WTC11 (cell line): Measurements from ENCODE around the gene LY6G5B. TPM values are rescaled to one million over a fixed set of nuclear protein-coding genes. Genes with fewer than 3 reads are reported as not detected.

ENCODE experiments used
- ATAC-seq: fragments of 200-7000 bp; cut with Tn5 transposase; 2 replicates; pipeline ENCODE4 v1.10.0; 2021; ENCODE audit warnings: mild to moderate bottlenecking, moderate library complexity
- CTCF ChIA-PET: fragments of 300-600 bp; sonication (Branson Sonifier 250); formaldehyde crosslinking; loops from one replicate; lab custom pipeline; 2021; ENCODE audit warnings: antibody characterized with exemption; lab: Charles Lee
- POLR2A ChIA-PET: fragments of 350-600 bp; sonication (Branson Sonifier 250); formaldehyde crosslinking; loops from one replicate; lab custom pipeline; 2021; ENCODE audit warnings: antibody characterized with exemption; lab: Charles Lee
- DNase-seq: peaks from one replicate; pipeline ENCODE4 v3.0.0; 2021; ENCODE audit warnings: low spot score
- H3K27ac Mint-ChIP-seq: 2 replicates; pipeline ENCODE4 v1.8.0; 2021; ENCODE audit warnings: mixed read lengths
- H3K27me3 Mint-ChIP-seq: 2 replicates; pipeline ENCODE4 v1.8.0; 2021; ENCODE audit warnings: low read depth, mild to moderate bottlenecking, moderate library complexity, mixed read lengths
- H3K36me3 Mint-ChIP-seq: 2 replicates; pipeline ENCODE4 v1.8.0; 2021; ENCODE audit warnings: mixed read lengths
- H3K4me1 Mint-ChIP-seq: 2 replicates; pipeline ENCODE4 v1.8.0; 2022; ENCODE audit warnings: mixed read lengths
- H3K4me3 Mint-ChIP-seq: 2 replicates; pipeline ENCODE4 v1.8.0; 2021; ENCODE audit warnings: mild to moderate bottlenecking, moderate library complexity, mixed read lengths
- H3K9me3 Mint-ChIP-seq: 2 replicates; pipeline ENCODE4 v1.8.0; 2021; ENCODE audit warnings: mixed read lengths
- CREB1 ChIP-seq: sonication (generic); formaldehyde crosslinking; IDR thresholded peaks from 2 replicates; pipeline ENCODE4 v1.8.0; 2023; ENCODE audit warnings: mild to moderate bottlenecking, missing genetic modification reagents
- CREM ChIP-seq: sonication (generic); formaldehyde crosslinking; IDR thresholded peaks from 2 replicates; pipeline ENCODE4 v1.8.1; 2022; ENCODE audit warnings: mild to moderate bottlenecking, missing genetic modification reagents, moderate library complexity
- ELF4 ChIP-seq: sonication (generic); formaldehyde crosslinking; IDR thresholded peaks from 2 replicates; pipeline ENCODE4 v1.8.1; 2022; ENCODE audit warnings: low read depth, mild to moderate bottlenecking, moderate library complexity, missing genetic modification reagents
- FOXK1 ChIP-seq: sonication (generic); formaldehyde crosslinking; IDR thresholded peaks from 2 replicates; pipeline ENCODE4 v1.8.0; 2022; ENCODE audit warnings: mild to moderate bottlenecking, moderate library complexity, missing genetic modification reagents
- GABPB1 ChIP-seq: sonication (generic); formaldehyde crosslinking; IDR thresholded peaks from 2 replicates; pipeline ENCODE4 v1.8.1; 2023; ENCODE audit warnings: mild to moderate bottlenecking, missing genetic modification reagents
- JAZF1 ChIP-seq: fragments of 250-450 bp; sonication (Bioruptor Pico); IDR thresholded peaks from 2 replicates; pipeline ENCODE4 v1.9.0; 2021; ENCODE audit warnings: moderate library complexity, mild to moderate bottlenecking, inconsistent platforms
- RELA ChIP-seq: sonication (generic); formaldehyde crosslinking; IDR thresholded peaks from 2 replicates; pipeline ENCODE4 v1.8.1; 2022; ENCODE audit warnings: missing genetic modification reagents, mild to moderate bottlenecking, borderline replicate concordance
- RORB ChIP-seq: fragments of 250-450 bp; sonication (Bioruptor Pico); IDR thresholded peaks from 2 replicates; pipeline ENCODE4 v1.9.0; 2021; ENCODE audit warnings: mild to moderate bottlenecking
- SP1 ChIP-seq: sonication (generic); formaldehyde crosslinking; conservative IDR thresholded peaks from 2 replicates; pipeline ENCODE4 v1.8.1; 2022; ENCODE audit warnings: missing genetic modification reagents
- ZNF138 ChIP-seq: sonication (generic); formaldehyde crosslinking; conservative IDR thresholded peaks from 2 replicates; pipeline ENCODE4 v1.8.1; 2022; ENCODE audit warnings: mild to moderate bottlenecking, moderate library complexity, missing genetic modification reagents
- ZNF232 ChIP-seq: sonication (generic); formaldehyde crosslinking; IDR thresholded peaks from 2 replicates; pipeline ENCODE4 v1.8.0; 2022; ENCODE audit warnings: mild to moderate bottlenecking, missing genetic modification reagents
- ZNF671 ChIP-seq: fragments of 250-450 bp; sonication (Bioruptor Pico); IDR thresholded peaks from 2 replicates; pipeline ENCODE4 v1.8.0; 2021; ENCODE audit warnings: mild to moderate bottlenecking
- total RNA-seq: library from RNA; stranded (reverse); gene quantifications from 3 replicates; pipeline ENCODE4 v1.2.3, GENCODE V29; 2021
- TF ChIP-seq, protein P1 (sequence below): sonication (generic); formaldehyde crosslinking; IDR thresholded peaks from 2 replicates; pipeline ENCODE4 v1.8.0; 2022; ENCODE audit warnings: mild to moderate bottlenecking, missing genetic modification reagents
- TF ChIP-seq, protein P2 (sequence below): sonication (generic); formaldehyde crosslinking; conservative IDR thresholded peaks from 2 replicates; pipeline ENCODE4 v1.8.1; 2023; ENCODE audit warnings: mild to moderate bottlenecking, low read depth, missing genetic modification reagents, moderate library complexity
- TF ChIP-seq, protein P3 (sequence below): sonication (generic); formaldehyde crosslinking; IDR thresholded peaks from 2 replicates; pipeline ENCODE4 v1.8.0; 2023; ENCODE audit warnings: mild to moderate bottlenecking, missing genetic modification reagents
- TF ChIP-seq, protein P4 (sequence below): sonication (generic); formaldehyde crosslinking; IDR thresholded peaks from 2 replicates; pipeline ENCODE4 v1.8.1; 2022; ENCODE audit warnings: missing genetic modification reagents, borderline replicate concordance
- TF ChIP-seq, protein P5 (sequence below): fragments of 250-450 bp; sonication (Bioruptor Pico); IDR thresholded peaks from 2 replicates; pipeline ENCODE4 v1.9.0; 2021; ENCODE audit warnings: moderate library complexity, mild to moderate bottlenecking, inconsistent platforms, borderline replicate concordance

Gene LY6G5B
- total RNA-seq, 1 experiment from 2014 or later = 15.7 TPM

DNA sequence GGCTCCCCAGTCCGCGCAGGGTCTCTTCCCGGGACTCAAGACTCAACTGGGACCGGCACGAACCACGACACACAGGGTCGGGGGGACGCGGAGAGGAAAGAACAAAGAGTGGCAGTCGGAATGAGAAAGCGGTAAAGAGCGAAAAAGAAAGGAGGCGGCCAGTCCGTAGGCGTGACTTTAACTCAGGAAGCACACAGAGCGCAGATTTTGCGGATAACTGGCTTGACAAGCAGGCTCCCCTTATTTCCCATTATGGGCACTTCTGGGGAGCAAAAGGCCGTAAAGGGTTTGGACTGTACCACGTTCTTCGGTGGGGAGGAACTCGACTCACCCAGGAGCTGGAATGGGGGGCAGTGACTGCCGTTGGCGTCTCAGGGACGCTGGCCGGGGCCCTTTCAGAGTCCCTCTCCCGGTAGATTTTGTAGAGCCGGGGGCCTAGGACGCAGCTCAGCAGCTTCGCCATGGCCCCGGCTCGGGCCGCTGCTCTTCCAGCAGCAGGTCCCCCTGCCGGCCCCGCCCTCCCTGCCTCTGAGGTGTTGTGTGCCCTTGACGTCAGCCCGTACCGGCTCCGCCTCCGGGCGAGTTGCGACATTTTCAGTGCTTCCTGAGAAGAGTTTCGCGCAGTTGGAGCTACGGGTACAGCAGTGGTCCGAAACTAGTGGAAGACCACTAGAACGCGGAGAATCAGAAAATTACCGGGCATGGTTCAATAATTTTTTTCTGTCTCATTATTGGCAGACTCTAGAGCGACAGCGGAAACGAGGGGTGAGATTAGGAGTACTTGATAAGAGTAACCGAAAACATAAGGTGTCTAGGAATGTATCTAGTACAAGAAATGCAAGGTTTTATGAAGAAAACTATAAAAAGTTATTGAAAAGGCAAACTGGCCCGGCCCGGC is 33.3 kb downstream of the LY6G5B start, which contains the start of gene ABHD16A:
ABHD16A (minus strand) TSS at position 506 of the 898 bp plus-strand sequence; CDS start at position 463, 43 bp downstream.
- H3K9me3 Mint-ChIP-seq = no peaks in the 10 kb centered on the region
- peak within 1 kb of the TSS; percentile 99 for H3K27ac Mint-ChIP-seq
- ChIA-PET CTCF (interaction anchor here (0.6 to 2.2 kb wide), 19 partner anchors 9 to 249 kb away, joined by 3 to 15 read pairs (median 5); partner anchors contain the start of genes DDAH2, LY6G5C, MPIG6B and VARS1), POLR2A (interaction anchor here (1.0 to 1.3 kb wide), 5 partner anchors 14 to 124 kb away, joined by 3 to 5 read pairs (median 4); partner anchors contain the start of genes C6orf47, GPANK1 and HSPA1B)
- peaks cover 12% of the 10 kb centered on the region for H3K4me1 Mint-ChIP-seq
- peak; percentile 95 for ATAC-seq
- H3K27me3 Mint-ChIP-seq = peaks cover 7% of the 10 kb centered on the region; the same call in 1 of the 2 replicates
- TF ChIP-seq, protein P1, sequence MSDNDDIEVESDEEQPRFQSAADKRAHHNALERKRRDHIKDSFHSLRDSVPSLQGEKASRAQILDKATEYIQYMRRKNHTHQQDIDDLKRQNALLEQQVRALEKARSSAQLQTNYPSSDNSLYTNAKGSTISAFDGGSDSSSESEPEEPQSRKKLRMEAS = no peak
- TF ChIP-seq CREB1 (CRISPR knock-in tag) = no peak
- no peak for TF ChIP-seq RELA (CRISPR knock-in tag)
- peak; percentile 85 for TF ChIP-seq GABPB1 (CRISPR knock-in tag)
- TF ChIP-seq ELF4 (CRISPR knock-in tag) = no peak
- TF ChIP-seq, protein P2, sequence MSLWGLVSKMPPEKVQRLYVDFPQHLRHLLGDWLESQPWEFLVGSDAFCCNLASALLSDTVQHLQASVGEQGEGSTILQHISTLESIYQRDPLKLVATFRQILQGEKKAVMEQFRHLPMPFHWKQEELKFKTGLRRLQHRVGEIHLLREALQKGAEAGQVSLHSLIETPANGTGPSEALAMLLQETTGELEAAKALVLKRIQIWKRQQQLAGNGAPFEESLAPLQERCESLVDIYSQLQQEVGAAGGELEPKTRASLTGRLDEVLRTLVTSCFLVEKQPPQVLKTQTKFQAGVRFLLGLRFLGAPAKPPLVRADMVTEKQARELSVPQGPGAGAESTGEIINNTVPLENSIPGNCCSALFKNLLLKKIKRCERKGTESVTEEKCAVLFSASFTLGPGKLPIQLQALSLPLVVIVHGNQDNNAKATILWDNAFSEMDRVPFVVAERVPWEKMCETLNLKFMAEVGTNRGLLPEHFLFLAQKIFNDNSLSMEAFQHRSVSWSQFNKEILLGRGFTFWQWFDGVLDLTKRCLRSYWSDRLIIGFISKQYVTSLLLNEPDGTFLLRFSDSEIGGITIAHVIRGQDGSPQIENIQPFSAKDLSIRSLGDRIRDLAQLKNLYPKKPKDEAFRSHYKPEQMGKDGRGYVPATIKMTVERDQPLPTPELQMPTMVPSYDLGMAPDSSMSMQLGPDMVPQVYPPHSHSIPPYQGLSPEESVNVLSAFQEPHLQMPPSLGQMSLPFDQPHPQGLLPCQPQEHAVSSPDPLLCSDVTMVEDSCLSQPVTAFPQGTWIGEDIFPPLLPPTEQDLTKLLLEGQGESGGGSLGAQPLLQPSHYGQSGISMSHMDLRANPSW = no peak
- no peak for TF ChIP-seq RORB
- no peak for TF ChIP-seq ZNF232 (CRISPR knock-in tag)
- no peak for TF ChIP-seq JAZF1 (CRISPR knock-in tag)
- 0 out of 2 replicates have a peak, but pooled peaks have one; percentile 45 for TF ChIP-seq FOXK1 (CRISPR knock-in tag)
- TF ChIP-seq, protein P3, sequence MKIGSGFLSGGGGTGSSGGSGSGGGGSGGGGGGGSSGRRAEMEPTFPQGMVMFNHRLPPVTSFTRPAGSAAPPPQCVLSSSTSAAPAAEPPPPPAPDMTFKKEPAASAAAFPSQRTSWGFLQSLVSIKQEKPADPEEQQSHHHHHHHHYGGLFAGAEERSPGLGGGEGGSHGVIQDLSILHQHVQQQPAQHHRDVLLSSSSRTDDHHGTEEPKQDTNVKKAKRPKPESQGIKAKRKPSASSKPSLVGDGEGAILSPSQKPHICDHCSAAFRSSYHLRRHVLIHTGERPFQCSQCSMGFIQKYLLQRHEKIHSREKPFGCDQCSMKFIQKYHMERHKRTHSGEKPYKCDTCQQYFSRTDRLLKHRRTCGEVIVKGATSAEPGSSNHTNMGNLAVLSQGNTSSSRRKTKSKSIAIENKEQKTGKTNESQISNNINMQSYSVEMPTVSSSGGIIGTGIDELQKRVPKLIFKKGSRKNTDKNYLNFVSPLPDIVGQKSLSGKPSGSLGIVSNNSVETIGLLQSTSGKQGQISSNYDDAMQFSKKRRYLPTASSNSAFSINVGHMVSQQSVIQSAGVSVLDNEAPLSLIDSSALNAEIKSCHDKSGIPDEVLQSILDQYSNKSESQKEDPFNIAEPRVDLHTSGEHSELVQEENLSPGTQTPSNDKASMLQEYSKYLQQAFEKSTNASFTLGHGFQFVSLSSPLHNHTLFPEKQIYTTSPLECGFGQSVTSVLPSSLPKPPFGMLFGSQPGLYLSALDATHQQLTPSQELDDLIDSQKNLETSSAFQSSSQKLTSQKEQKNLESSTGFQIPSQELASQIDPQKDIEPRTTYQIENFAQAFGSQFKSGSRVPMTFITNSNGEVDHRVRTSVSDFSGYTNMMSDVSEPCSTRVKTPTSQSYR (CRISPR knock-in tag) = no peak
- TF ChIP-seq CREM (CRISPR knock-in tag) = 0 out of 2 replicates have a peak, but pooled peaks have one; percentile 44
- TF ChIP-seq SP1 = peak; percentile 68
- TF ChIP-seq ZNF671 (CRISPR knock-in tag) = no peak
- no peak for TF ChIP-seq ZNF138 (CRISPR knock-in tag)
- TF ChIP-seq, protein P4, sequence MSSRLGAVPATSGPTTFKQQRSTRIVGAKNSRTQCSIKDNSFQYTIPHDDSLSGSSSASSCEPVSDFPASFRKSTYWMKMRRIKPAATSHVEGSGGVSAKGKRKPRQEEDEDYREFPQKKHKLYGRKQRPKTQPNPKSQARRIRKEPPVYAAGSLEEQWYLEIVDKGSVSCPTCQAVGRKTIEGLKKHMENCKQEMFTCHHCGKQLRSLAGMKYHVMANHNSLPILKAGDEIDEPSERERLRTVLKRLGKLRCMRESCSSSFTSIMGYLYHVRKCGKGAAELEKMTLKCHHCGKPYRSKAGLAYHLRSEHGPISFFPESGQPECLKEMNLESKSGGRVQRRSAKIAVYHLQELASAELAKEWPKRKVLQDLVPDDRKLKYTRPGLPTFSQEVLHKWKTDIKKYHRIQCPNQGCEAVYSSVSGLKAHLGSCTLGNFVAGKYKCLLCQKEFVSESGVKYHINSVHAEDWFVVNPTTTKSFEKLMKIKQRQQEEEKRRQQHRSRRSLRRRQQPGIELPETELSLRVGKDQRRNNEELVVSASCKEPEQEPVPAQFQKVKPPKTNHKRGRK (CRISPR knock-in tag) = no peak
- TF ChIP-seq, protein P5, sequence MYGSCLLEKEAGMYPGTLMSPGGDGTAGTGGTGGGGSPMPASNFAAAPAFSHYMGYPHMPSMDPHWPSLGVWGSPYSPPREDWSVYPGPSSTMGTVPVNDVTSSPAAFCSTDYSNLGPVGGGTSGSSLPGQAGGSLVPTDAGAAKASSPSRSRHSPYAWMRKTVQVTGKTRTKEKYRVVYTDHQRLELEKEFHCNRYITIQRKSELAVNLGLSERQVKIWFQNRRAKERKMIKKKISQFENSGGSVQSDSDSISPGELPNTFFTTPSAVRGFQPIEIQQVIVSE = no peak
- DNase-seq = peak; percentile 98
- peak within 1 kb of the TSS; percentile 95 for H3K4me3 Mint-ChIP-seq
- H3K36me3 Mint-ChIP-seq = no peaks in the 10 kb centered on the region; the same call in 1 of the 2 replicates
